ENCODE measurements around the gene PALLD. TPM values are rescaled to one million over a fixed set of nuclear protein-coding genes. Genes with fewer than 3 reads are reported as not detected.
A peak's percentile ranks its signal among the peaks of the same experiment; 100 is the strongest.

Gene PALLD
- total and polyA plus RNA-seq, 2 experiments from 2014 or later: 157 to 178 TPM

GRCh38 chr4:168790898-168791297, 294.0 kb downstream of the PALLD start:
- Histone ChIP-seq H3K4me3 (no peak overlapping the region), H3K27ac (peak overlapping the region; percentile 5), H3K4me1 (ENCODE audit: low read depth) (no peaks in the 10 kb centered on the region)

GRCh38 chr4:168791376-168791775, 294.5 kb downstream of the PALLD start:
- Histone ChIP-seq H3K4me3 (no peak overlapping the region), H3K36me3 (no peaks in the 10 kb centered on the region), H3K27ac (peak overlapping the region; percentile 5), H3K9me3 (ENCODE audit: low read depth) (no peaks in the 10 kb centered on the region), H3K4me1 (ENCODE audit: low read depth) (no peaks in the 10 kb centered on the region), H3K27me3 (no peaks in the 10 kb centered on the region)
- DNase-seq (ENCODE audit: low read depth in 1 of 2, low spot score in 1 of 2): no peak
- TF ChIP-seq CTCF (IDR thresholded peaks at IDR 0.05; ENCODE audit: low read depth, low read length): no peak

More at GRCh38 chr4:168790898-168791297, 294.0 kb downstream of the PALLD start:
- no peaks in the 10 kb centered on the region for H3K27me3 ChIP-seq
- DNase-seq (ENCODE audit: low read depth in 1 of 2, low spot score in 1 of 2): no peak
- no peaks in the 10 kb centered on the region for H3K36me3 ChIP-seq
- TF ChIP-seq CTCF (IDR thresholded peaks at IDR 0.05; ENCODE audit: low read depth, low read length): no peak
- H3K9me3 ChIP-seq (ENCODE audit: low read depth): no peaks in the 10 kb centered on the region

GRCh38 chr4:168793542-168793941, 296.7 kb downstream of the PALLD start:
- Histone ChIP-seq H3K27me3 (no peaks in the 10 kb centered on the region), H3K9me3 (ENCODE audit: low read depth) (no peaks in the 10 kb centered on the region), H3K27ac (no peak overlapping the region), H3K36me3 (no peaks in the 10 kb centered on the region), H3K4me1 (ENCODE audit: low read depth) (no peaks in the 10 kb centered on the region), H3K4me3 (no peak overlapping the region)
- no peak for DNase-seq (ENCODE audit: low read depth in 1 of 2, low spot score in 1 of 2)
- TF ChIP-seq CTCF (IDR thresholded peaks at IDR 0.05; ENCODE audit: low read depth, low read length): no peak

GRCh38 chr4:168794092-168794707, 297.3 kb downstream of the PALLD start:
- Histone ChIP-seq H3K36me3 (no peaks in the 10 kb centered on the region), H3K27me3 (no peaks in the 10 kb centered on the region), H3K4me3 (no peak overlapping the region), H3K9me3 (ENCODE audit: low read depth) (no peaks in the 10 kb centered on the region), H3K27ac (no peak overlapping the region), H3K4me1 (ENCODE audit: low read depth) (no peaks in the 10 kb centered on the region)
- DNase-seq (ENCODE audit: low read depth in 1 of 2, low spot score in 1 of 2): no peak
- no peak for TF ChIP-seq CTCF (IDR thresholded peaks at IDR 0.05; ENCODE audit: low read depth, low read length)

GRCh38 chr4:168794881-168795280, 298.0 kb downstream of the PALLD start:
- Histone ChIP-seq H3K36me3 (no peaks in the 10 kb centered on the region), H3K4me1 (ENCODE audit: low read depth) (no peaks in the 10 kb centered on the region), H3K9me3 (ENCODE audit: low read depth) (no peaks in the 10 kb centered on the region), H3K4me3 (no peak overlapping the region), H3K27me3 (no peaks in the 10 kb centered on the region), H3K27ac (no peak overlapping the region)
- no peak for TF ChIP-seq CTCF (IDR thresholded peaks at IDR 0.05; ENCODE audit: low read depth, low read length)
- DNase-seq (ENCODE audit: low read depth in 1 of 2, low spot score in 1 of 2): no peak

All from cardiac muscle cell (in vitro differentiated cells and primary cell).